ENCODE data around the gene PPIL6.
"Not testable (repeated sequence)": the region's sequence is repeated elsewhere in the genome, so short reads cannot be mapped to it uniquely, and the experiment has no call there.

PPIL6 gene

DNA sequence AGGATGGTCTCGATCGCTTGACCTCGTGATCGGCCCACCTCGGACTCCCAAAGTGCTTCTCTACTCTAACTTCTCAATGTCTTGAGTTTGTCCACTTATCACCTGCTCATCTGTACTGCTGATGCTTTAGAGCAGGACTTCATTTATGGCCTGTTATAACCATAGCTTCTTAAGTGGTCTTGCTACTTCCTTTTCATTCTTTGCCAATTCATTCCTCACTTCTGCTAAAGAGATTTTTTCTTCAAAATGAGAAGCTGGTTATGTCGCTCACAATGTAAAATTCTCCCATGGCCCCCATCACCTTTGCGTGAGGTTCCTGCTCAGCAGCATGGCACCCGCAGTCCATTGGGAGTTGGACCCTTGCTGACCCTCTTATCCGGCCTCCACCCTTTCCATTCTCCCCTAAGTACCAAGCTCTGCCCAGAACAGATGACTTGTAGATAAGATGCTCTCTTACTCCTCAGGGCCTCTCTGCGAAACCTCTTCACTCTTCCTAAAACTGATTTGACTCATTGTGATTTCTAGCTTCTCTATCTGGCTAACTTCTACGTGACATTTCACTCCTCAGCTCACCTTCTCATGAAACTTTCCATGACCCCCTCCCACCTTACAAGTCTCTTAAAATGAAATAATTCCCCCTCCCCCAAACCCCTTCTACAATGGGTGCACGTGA, 44.2 kb downstream of the PPIL6 start:
- no peak for DNase-seq (ENCODE audit: low read depth in 2 of 2)

DNA sequence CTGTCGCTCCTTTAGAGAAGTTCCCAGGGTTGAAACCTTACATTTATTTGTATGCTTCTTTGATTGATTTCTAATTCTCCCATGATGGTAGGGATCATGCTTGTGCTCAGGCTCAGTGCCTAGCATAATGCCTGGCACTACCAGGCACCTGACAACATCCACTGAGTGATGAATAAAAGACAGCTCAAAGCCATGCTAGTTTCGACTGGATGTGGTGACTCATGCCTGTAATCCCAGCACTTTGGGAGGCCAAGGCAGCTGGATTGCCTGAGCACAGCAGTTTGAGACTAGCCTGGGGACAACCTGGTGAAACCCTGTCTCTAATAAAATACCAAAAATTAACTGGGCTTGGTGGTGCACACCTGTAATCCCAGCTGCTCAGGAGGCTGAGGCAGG, 46.5 kb downstream of the PPIL6 start:
- no peak for DNase-seq (ENCODE audit: low read depth in 2 of 2)

DNA sequence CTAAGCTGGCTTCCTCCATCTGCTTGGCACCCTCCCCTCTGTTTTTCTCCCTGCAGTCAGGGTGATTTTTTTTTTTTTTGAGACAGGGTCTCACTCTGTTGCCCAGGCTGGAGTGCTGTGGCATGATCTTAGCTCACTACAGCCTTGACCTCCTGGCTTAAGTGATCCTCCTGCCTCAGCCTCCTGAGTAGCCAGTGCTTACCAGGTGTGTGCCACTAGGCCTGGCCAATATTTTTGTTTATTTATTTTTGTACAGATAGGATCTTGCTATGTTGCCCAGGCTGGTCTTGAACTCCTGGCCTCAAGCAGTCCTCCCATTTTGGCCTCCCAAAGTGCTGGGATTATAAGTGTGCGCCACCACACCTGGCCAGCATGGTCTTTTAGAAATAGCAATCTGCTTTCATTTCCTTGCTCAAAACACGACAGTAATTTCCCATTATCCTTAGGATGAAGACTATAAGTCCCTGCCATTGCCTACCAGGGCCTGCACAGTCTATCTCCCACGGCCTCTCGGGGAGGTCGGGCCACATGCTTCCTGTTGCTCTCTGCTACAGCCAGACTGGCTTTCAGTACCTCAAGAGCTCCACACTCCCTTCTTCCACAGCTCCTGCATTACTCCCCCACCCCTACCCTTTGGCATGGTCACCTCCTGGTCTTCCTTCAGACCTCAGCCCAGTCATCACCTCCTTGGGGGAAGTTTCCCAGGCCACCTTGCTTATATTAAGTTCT, 47.1 kb downstream of the PPIL6 start:
- DNase-seq (ENCODE audit: low read depth in 2 of 2): no peak

DNA sequence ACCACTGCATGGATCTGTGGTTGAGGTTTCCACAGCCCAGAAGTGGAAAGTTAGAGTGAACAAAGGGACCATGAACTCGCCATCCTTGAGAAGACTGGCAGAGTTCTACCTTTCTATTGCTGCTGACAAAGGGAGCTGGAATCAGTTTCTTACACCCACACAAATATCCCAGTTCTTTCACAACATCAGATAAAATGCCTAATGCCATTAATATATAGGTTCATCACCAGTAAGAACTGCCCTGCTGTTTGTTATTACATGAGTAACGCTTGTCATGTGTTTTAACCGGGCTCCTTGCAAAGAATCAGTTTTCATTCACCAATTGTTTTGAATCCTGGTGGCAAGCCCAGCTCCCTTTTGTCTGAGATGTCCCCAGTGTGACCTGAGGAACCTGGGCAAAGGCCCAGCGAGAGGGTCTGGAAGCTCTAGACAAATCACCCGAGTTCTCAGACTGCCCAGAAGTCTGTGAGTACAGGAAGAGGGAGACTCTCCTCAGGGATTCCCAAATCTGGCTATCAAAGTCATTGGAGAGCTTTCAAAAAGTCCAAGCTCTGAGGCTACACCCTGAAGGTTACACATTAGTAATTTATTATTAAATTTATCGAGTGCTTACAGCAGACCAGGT, 50.7 kb downstream of the PPIL6 start:
- DNase-seq (ENCODE audit: low read depth in 2 of 2): no peak

DNA sequence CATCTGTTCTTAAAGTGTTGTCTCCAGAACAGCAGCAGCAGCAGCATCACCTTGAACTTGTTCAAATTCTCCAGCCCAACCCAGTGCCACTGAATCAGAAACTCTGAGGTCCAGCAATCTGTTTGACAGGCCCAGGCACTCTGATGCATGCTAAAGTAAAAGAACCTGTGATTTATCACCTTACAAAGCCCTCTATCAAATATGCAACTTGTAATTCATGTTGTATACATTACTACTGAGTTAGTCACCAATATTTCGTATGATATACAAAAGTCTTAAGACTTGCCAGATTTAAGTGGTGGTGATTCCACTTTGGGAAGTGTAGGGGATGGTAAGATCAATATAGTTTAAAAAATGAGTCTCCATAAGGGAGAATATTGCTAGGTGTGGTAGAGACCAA, 52.2 kb downstream of the PPIL6 start:
- DNase-seq (ENCODE audit: low read depth in 2 of 2): no peak

DNA sequence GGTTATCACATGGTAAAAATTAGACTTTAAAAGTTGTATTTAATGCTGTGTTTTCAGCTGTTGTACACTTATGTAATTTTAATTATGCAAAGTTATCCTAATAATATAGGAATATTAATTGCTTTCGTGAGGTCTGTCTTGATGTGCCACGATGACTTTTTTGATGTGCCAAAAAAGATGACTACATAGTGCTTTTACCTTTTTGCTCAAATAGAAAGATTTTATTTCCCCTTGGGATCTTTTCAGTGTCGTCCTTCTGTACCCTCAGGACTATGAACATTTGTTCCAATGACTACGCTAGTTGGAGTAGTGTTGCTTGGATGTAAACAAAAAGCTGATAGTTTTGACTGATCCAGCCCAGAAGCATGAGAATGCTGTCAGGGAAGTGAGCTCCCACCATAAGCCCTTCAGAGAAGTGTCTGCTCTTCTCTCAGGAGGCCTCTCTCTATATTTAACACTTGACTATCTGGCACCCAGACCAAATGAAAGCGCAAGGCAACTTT, 56.9 kb downstream of the PPIL6 start:
- no peak for DNase-seq (ENCODE audit: low read depth in 2 of 2)

DNA sequence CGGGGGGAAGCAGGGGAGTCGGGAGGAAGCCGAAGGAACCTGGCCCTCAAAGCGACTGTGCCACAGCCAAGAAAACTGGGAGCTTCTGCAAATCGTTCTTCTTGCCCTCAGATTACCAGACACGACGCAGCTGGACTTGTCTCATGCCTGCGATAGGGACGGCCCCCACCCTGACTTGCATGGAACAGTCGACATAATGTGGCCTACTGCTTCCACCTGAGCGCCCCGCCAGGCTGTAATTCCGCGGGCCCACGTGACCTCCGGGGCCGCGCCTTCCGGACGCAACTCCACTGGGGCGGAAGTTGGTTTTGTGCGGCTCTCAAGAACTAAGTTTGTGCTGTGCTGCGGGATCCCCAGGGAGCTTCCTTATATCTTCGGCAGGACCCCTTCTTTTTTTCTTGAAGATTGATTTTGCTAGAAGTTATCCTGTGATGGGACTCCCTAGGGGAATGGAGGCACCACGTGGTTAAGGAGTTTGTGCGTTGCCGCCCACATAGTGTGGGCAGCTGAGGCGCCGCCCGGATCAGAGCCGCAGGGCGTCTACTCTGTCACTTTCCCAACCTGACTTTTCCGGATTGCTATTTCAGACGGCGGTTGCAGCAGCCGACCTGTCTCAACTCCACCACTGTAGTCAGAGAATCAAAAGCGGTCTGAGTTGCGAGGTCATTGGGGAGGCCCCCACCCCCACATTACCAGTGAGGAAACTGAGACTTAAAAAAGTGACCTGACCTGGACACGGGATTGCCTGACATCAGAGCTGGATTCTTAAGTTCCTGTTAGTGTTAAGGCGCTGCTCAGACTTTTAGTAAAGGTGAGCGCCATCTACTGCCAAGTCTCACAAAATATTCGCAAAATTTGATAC, 57.6 kb downstream of the PPIL6 start:
- DNase-seq (ENCODE audit: low read depth in 2 of 2): peak; percentile 77 to 81

DNA sequence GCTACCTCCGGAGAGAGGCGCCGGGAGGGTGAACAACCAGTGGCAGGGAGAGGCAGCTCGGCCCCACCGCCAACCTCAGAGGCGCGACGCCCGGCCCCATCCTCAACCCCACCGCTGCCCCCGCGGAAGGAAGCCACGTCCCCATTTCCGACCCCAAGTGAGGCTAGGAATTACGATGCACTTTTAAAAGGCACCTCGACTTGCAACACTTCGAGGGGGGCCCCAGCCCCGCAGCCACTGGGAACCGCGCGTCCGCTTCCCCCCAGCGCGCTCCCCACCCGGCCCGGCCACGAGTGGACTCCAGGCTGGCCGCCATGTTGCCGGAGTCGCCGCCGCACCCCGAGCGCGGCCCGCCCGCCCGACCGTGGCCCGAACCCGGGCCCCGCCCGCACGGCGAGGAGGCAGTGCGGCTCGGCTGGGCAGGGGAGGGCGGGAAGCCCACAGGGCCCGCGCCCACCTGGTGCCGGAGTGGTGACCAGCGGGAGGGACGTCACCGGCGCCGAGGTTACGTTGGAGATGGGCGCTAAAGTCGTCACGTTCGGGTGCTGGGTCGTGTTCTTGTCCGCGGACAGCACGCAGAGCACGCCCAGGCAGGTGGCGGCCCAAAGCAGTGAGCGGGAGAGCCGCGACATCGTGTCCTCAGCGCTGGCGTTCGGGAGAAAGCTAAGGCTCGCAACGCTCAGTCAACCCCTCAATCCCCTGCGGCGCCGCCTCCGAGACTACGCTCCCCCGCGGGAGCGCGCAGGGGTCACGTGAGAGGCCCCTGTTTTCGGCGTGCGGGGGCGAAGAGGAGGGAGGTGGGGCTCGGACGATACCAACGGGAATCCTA, 58.5 kb downstream of the PPIL6 start, which contains the start of gene CD164:
Gene CD164 (minus strand): TSS at position 721 of the 829 bp plus-strand sequence. CDS start 89 bp downstream, at position 632.
- peak; percentile 86 to 89 for DNase-seq (ENCODE audit: low read depth in 2 of 2)

DNA sequence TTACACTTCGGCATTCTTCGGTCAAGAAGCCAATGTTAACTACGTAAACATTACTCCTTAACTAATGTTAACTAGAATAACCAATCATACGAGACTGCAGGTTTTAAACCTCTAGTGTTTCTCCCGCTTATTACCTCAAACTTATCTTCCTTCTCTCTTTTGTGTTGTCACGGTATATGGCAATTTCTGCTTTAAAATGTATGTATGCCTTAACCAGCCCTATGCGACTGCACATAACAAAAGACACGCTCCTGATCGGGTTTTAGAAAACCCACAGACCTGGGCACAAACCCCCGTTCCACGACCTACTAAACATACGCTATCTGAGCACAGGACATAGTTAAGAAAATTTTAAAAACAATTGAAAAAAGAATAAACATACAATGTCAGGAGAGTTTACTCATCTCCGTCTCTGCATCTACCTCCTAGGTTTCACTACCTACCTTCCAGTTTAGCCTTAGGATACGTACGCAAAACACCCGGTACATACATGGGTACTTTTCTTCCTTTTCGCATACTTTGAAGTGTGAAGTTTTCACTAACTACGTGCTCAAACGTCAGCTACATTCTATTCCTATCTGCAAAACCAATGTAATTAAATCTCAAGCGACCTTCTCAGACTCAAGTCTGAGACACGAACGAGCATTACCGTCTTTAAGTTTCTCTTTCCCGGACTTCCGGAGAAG, 59.2 kb downstream of the PPIL6 start:
- DNase-seq (ENCODE audit: low read depth in 2 of 2): no peak

DNA sequence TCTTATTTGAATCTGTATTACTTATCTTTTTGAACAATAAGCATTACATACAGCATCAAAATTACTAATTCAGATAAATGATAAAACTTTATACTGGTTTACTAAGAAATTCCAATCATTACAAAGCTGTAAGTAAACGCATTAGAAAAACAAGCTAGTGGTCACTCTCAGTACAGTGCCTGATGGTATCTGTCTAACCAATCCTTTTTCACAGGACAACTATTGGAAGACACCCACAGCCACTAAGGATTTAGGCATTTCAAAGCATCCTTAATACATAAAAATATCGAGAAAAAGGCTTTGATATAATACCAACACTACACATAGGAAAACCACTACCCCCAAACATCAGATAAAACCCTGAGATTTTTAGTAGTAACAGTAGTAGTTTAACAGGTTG, 60.7 kb downstream of the PPIL6 start:
- no peak for DNase-seq (ENCODE audit: low read depth in 2 of 2)

DNA sequence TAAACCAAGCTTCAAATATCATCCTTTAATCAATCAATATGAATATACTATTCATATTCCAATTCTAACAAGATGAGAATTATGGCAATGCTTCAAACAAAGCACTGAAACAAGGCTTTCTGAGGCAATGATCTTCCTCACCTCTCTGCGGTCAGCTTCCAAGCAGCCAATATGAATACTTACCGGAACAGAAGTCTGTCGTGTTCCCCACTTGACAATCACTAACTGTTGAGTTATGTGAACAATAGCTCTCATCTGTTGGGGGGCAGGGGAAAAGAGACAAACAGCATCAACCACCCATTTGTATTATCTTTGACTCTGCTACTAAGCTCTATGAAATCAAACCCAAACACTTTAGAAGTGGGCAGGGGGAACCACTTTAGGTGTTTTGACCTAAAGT, 62.7 kb downstream of the PPIL6 start:
- DNase-seq (ENCODE audit: low read depth in 2 of 2): no peak

DNA sequence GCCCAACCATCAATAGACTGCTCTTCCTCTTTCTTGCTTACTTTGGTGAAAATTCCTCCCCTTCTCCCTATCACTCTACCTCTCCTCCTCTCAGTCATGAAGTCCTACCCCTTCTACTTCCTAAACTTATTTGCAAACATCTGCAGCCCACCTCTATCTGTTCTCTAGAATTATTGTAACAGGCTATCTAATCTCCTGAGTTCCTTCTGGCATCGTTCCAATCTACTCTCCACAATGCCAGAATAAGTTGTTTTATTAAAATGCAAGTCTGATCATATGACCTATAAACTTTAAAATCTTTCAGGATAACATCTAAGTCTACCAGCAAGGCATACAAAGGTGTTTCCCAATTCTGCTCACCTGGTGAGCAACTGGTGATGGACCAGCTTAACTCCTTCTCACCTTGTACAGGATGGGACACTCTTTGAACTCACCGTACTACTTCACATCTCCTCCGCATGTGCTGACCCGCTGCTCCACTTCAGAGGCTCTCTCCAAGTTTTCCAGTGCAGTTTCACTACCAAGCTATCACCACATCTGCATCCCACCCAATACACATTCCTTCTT, 66.0 kb downstream of the PPIL6 start:
- DNase-seq (ENCODE audit: low read depth in 2 of 2): no peak

DNA sequence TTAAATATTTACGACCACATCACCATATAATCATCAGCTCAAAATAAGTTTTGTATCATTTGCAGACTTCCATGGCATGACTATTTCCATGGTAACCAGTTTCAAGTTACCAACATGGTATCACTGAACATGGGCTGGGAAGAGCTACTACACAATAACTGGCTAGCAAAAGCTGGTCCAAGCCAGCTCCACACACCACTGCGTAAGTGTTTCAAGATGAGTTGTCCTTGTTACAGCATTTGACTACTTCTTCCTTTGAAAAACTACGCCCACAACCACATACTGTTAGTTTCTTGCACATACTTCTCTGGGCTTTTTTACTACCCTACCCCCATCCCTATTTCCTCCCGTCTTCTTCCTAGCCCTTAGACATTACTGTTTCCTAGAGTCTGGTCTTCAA, 66.7 kb downstream of the PPIL6 start:
- no peak for DNase-seq (ENCODE audit: low read depth in 2 of 2)

DNA sequence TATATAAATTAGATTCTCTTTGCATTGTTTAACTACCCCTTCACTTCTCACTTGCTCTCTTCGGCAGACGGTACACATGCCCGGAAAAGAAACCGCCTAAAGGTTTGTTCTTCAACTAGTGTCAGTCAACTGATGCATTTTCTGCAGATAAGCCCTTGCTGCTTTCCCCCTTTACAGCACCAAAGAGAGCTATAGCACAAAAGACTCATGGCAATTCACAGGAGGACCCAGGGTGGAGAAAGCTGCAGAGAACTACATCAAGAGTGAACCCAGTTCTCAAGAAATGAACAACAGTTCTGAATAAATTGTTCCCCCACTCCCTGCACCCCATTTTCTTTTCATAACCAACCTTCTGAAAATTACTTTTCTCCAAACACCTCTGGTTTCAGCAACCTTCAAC, 67.1 kb downstream of the PPIL6 start:
- no peak for DNase-seq (ENCODE audit: low read depth in 2 of 2)

DNA sequence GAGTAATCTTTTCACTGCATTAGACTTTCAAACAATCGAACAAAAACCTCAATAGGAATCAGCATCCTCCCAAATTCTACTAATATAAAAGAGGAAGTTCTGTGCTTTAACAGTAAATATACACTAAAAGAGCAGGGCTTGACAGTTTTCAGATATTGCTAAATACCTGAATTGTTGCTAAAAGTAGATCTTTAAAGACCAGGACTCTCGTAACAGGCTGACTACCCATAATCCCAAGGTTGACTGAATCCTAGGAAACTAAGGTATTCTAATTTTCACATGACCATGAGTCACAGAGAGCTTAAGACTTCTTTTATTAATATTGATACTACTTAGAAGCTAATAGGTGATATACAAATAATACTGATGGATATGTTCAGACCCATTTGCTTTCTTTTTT, 68.3 kb downstream of the PPIL6 start:
- DNase-seq (ENCODE audit: low read depth in 2 of 2): no peak

DNA sequence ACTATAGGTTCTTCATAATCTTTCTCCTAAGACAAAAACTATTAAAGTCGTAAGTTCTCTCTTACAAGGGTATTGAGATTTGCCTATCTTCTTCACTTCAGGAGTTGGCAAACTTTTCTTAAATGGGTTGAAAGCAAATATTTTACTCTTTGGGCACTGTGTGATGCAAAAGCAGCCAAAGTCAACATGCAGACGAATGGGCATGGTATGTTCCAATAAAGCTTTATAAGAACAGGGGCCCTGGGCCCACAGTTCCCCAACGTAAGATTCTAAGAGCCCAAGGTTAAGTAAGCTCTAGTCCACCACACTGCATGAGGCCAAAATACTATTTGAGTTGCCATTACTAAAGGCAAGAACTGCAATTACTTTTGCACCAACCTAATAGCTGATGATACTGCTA, 69.6 kb downstream of the PPIL6 start:
- DNase-seq (ENCODE audit: low read depth in 2 of 2): no peak

DNA sequence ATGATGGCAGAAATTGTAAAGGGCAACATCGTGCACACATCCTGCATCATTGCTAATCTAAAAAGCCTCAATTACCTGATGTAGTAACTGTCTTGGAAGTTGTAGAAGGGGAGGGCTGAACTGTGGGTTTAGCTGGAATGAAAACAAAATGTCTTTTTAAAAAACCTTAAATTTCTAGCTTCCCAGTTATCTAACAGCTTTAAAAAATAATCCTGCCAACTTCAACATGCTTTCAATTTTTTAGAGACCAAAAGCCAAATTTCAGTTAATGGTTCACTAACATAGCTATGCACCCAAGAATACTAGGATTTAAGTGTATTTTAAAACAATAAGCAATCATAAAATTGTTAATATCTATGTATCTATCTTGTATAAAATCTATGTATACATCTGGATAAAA, 70.1 kb downstream of the PPIL6 start:
- DNase-seq (ENCODE audit: low read depth in 2 of 2): no peak

DNA sequence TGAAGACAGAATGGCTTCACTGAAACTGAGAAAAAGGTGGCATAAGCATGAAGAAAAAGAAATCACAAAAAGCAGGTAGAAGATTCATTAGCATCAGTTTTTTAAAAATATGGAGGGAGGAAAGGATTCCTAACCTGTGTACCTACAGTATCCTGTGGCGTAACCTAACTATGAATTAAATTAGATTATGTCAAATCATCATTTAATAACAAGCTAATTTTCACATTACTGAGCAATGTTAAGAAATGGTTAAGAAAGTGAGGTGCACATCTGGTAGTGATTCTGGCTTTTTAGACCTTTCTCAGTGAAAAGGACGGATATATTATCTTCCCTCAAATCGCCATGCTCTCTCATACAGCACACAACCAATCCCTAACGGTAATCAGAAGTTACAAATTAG, 70.7 kb downstream of the PPIL6 start:
- DNase-seq (ENCODE audit: low read depth in 2 of 2): no peak

DNA sequence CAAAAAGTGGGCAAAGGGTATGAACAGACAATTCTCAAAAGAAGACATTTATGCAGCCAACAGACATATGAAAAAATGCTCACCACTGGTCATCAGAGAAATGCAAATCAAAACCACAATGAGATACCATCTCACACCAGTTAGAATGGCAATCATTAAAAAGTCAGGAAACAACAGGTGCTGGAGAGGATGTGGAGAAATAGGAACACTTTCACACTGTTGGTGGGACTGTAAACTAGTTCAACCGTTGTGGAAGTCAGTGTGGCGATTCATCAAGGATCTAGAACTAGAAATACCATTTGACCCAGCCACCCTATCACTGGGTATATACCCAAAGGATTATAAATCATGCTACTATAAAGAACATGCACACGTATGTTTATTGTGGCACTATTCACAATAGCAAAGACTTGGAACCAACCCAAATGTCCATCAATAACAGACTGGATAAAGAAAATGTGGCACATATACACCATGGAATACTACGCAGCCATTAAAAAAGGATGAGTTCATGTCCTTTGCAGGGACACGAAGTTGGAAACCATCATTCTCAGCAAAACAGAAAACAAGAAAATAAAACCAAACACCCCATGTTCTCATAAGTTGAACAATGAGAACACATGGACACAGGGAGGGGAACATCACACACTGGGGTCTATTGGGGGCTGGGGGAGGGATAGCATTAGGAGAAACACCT, 75.9 kb downstream of the PPIL6 start:
- not testable (repeated sequence) for DNase-seq (ENCODE audit: low read depth in 2 of 2)

Data from stimulated activated CD8-positive, alpha-beta memory T cell treated with anti-CD3 and anti-CD28 coated beads, Interleukin-7, amount 100 ng/mL, for 1 hour (primary cell).